ENCODE data around the gene RHCG.

The RHCG gene

GRCh38 chr15:89498574-89498906 lies 2.2 kb upstream of the RHCG start:
- H3K4me3 ChIP-seq (ENCODE audit: low read depth, low read length), result no peak overlapping the region
- no peak for TF ChIP-seq CTCF (IDR thresholded peaks at IDR 0.05; ENCODE audit: insufficient read depth, low read depth, low read length, missing control alignments)
- DNase-seq (ENCODE audit: low read depth), result no peak

- TF ChIP-seq CTCF (IDR thresholded peaks at IDR 0.05; ENCODE audit: insufficient read depth, low read depth, low read length, missing control alignments), result no peak
- H3K4me3 ChIP-seq (ENCODE audit: low read depth, low read length), result no peak overlapping the region
- DNase-seq (ENCODE audit: low read depth), result no peak
Observed at GRCh38 chr15:89497231-89497630, 848 bp upstream of the RHCG start.

- TF ChIP-seq CTCF (IDR thresholded peaks at IDR 0.05; ENCODE audit: insufficient read depth, low read depth, low read length, missing control alignments), result no peak
- no peak overlapping the region for H3K4me3 ChIP-seq (ENCODE audit: low read depth, low read length)
- no peak for DNase-seq (ENCODE audit: low read depth)
Observed at GRCh38 chr15:89495638-89496145, 691 bp downstream of the RHCG start.

GRCh38 chr15:89494941-89495637 lies 1.3 kb downstream of the RHCG start:
- TF ChIP-seq CTCF (IDR thresholded peaks at IDR 0.05; ENCODE audit: insufficient read depth, low read depth, low read length, missing control alignments), result peak; percentile 51
- H3K4me3 ChIP-seq (ENCODE audit: low read depth, low read length), result no peak overlapping the region
- peak; percentile 45 for DNase-seq (ENCODE audit: low read depth)

- TF ChIP-seq CTCF (IDR thresholded peaks at IDR 0.05; ENCODE audit: insufficient read depth, low read depth, low read length, missing control alignments), result no peak
- DNase-seq (ENCODE audit: low read depth), result no peak
- no peak overlapping the region for H3K4me3 ChIP-seq (ENCODE audit: low read depth, low read length)
Observed at GRCh38 chr15:89494031-89494430, 2.4 kb downstream of the RHCG start.

- no peak overlapping the region for H3K4me3 ChIP-seq (ENCODE audit: low read depth, low read length)
- DNase-seq (ENCODE audit: low read depth), result no peak
- no peak for TF ChIP-seq CTCF (IDR thresholded peaks at IDR 0.05; ENCODE audit: insufficient read depth, low read depth, low read length, missing control alignments)
Observed at GRCh38 chr15:89492934-89493631, 3.3 kb downstream of the RHCG start.

All from GM12865 (cell line).